HCT116 (cell line): ENCODE measurements around the gene IL18BP. TPM values are rescaled to one million over a fixed set of nuclear protein-coding genes. Genes with fewer than 3 reads are reported as not detected.
A peak's percentile ranks its signal among the peaks of the same experiment; 100 is the strongest.

Source experiments
- ATAC-seq: fragments of 200-7000 bp; cut with Tn5 transposase; 2 replicates; pipeline ENCODE4 v1.9.1; 2020; ENCODE audit warnings: mild to moderate bottlenecking, moderate library complexity
- BruUV-seq: library from RNA; stranded (reverse); fragments of 400-500 nt; replicated peaks from 2 replicates; lab custom pipeline; 2021; lab: Mats Ljungman, UMichigan
- CTCF ChIA-PET: fragments of 300-600 bp; sonication (Branson Sonifier 250); formaldehyde crosslinking; loops from one replicate; lab custom pipeline; 2021; ENCODE audit warnings: antibody characterized with exemption; lab: Charles Lee
- POLR2A ChIA-PET: fragments of 300-600, 350-600 bp; sonication (Branson Sonifier 250); formaldehyde crosslinking; loops from one replicate; lab custom pipeline; 2021; ENCODE audit warnings: antibody characterized with exemption; lab: Charles Lee
- RAD21 ChIA-PET, 2 experiments: fragments of 300-600 bp; sonication (Branson Sonifier 250); formaldehyde crosslinking; loops; one replicate each; lab custom pipeline; 2023; ENCODE audit warnings: low total read pairs in 2 of 2; ENCODE audit not compliant: uncharacterized antibody in 2 of 2, unreplicated experiment in 2 of 2, low non-redundant PET in 1 of 2; lab: Charles Lee
- DNase-seq: peaks from one replicate; pipeline ENCODE4 v3.0.0-alpha.2; 2010; ENCODE audit warnings: low read depth, low spot score
- H2AFZ ChIP-seq: fragments of 200-600 bp; shearing (Covaris generic), sonication (generic); 2 replicates; pipeline ENCODE4 v1.6.1; 2017; ENCODE audit warnings: low read depth, mixed run types, mixed read lengths, antibody characterized with exemption, low read length; ENCODE audit not compliant: poor library complexity, severe bottlenecking
- H3K27ac ChIP-seq: 2 replicates; pipeline ENCODE4 v1.5.1; 2012; ENCODE audit warnings: low read depth, low read length
- H3K27me3 ChIP-seq: fragments of 200-600 bp; sonication (generic); 2 replicates; pipeline ENCODE4 v1.6.1; 2016; ENCODE audit warnings: mixed run types, low read length, mixed read lengths; ENCODE audit not compliant: insufficient read depth
- H3K36me3 ChIP-seq, 2 experiments: fragments of 200-500 bp in 1 of 2; fragments of 200-600 bp in 1 of 2; sonication (Bioruptor generic) in 1 of 2; sonication (generic) in 1 of 2; 2 replicates each; pipeline versions ENCODE4 v1.5.1 to v1.6.1; 2014 to 2016; ENCODE audit warnings: low read length in 2 of 2, inconsistent platforms in 1 of 2, mixed read lengths in 1 of 2, mixed run types in 1 of 2; ENCODE audit not compliant: insufficient read depth in 2 of 2, control insufficient read depth in 1 of 2
- H3K4me1 ChIP-seq, 2 experiments: fragments of 200-600 bp in 1 of 2; sonication (generic) in 1 of 2; 2 replicates each; pipeline versions ENCODE4 v1.5.1 to v1.6.1; 2012 to 2017; ENCODE audit warnings: low read length in 2 of 2, inconsistent platforms in 1 of 2, mild to moderate bottlenecking in 1 of 2, mixed read lengths in 1 of 2, mixed run types in 1 of 2, moderate library complexity in 1 of 2; ENCODE audit not compliant: insufficient read depth in 2 of 2, control insufficient read depth in 1 of 2
- H3K4me2 ChIP-seq: fragments of 200-600 bp; sonication (generic); 2 replicates; pipeline ENCODE4 v1.6.1; 2017; ENCODE audit warnings: mixed run types, low read length, mixed read lengths
- H3K4me3 ChIP-seq, 2 experiments: fragments of 200-600 bp in 1 of 2; sonication (generic) in 1 of 2; replicated peaks in 1 of 2; 2 replicates each; pipeline ENCODE4 v1.5.1; 2011 to 2016; ENCODE audit warnings: low read length in 2 of 2, control low read depth in 1 of 2, low read depth in 1 of 2, mild to moderate bottlenecking in 1 of 2, mixed read lengths in 1 of 2, mixed run types in 1 of 2
- H3K79me2 ChIP-seq: fragments of 200-600 bp; sonication (generic); 2 replicates; pipeline ENCODE4 v1.6.1; 2017; ENCODE audit warnings: mild to moderate bottlenecking, mixed run types, low read length, moderate library complexity, mixed read lengths; ENCODE audit not compliant: insufficient read depth
- H3K9ac ChIP-seq: fragments of 200-600 bp; sonication (generic); 2 replicates; pipeline ENCODE4 v1.6.1; 2016; ENCODE audit warnings: low read length, mixed read lengths
- H3K9me2 ChIP-seq: fragments of 200-600 bp; sonication (generic), shearing (Covaris generic); 2 replicates; pipeline ENCODE4 v1.6.1; 2017; ENCODE audit warnings: mixed run types, mild to moderate bottlenecking, moderate library complexity; ENCODE audit not compliant: insufficient read depth
- H3K9me3 ChIP-seq, 2 experiments: fragments of 200-500 bp in 1 of 2; fragments of 200-600 bp in 1 of 2; sonication (Bioruptor generic) in 1 of 2; sonication (generic) in 1 of 2; 2 replicates each; pipeline ENCODE4 v1.6.1; 2014 to 2017; ENCODE audit warnings: low read length in 2 of 2, mixed read lengths in 2 of 2, inconsistent platforms in 1 of 2, low read depth in 1 of 2, mild to moderate bottlenecking in 1 of 2, mixed run types in 1 of 2, moderate library complexity in 1 of 2; ENCODE audit not compliant: control insufficient read depth in 1 of 2, insufficient read depth in 1 of 2
- H4K20me1 ChIP-seq: fragments of 200-600 bp; sonication (generic), shearing (Covaris generic); 2 replicates; pipeline ENCODE4 v1.6.1; 2017; ENCODE audit warnings: mixed run types, mild to moderate bottlenecking, moderate library complexity; ENCODE audit not compliant: insufficient read depth
- CEBPB ChIP-seq: IDR thresholded peaks from 2 replicates; pipeline ENCODE4 v1.6.1; 2012; ENCODE audit warnings: low read depth
- EGR1 ChIP-seq: IDR thresholded peaks from 2 replicates; pipeline ENCODE4 v1.6.1; 2012; ENCODE audit warnings: low read depth
- EZH2 ChIP-seq: fragments of 200-600 bp; sonication (generic); IDR thresholded peaks from 2 replicates; pipeline ENCODE4 v1.6.1; 2017; ENCODE audit warnings: antibody characterized with exemption, mixed run types
- EZH2phosphoT487 ChIP-seq: fragments of 200-600 bp; IDR thresholded peaks from 2 replicates; pipeline ENCODE4 v1.6.1; 2018; ENCODE audit warnings: antibody characterized with exemption, borderline replicate concordance
- JUND ChIP-seq: IDR thresholded peaks from 2 replicates; pipeline ENCODE4 v1.6.1; 2012
- POLR2A ChIP-seq: IDR thresholded peaks from 2 replicates; pipeline ENCODE4 v1.7.0; 2011; ENCODE audit warnings: borderline replicate concordance; ENCODE audit not compliant: insufficient read depth, insufficient read length; ENCODE audit errors: extremely low read depth
- POLR2AphosphoS5 ChIP-seq: IDR thresholded peaks from 2 replicates; pipeline ENCODE4 v1.6.1; 2011; ENCODE audit warnings: mild to moderate bottlenecking, low read depth, low read length, moderate library complexity
- RAD21 ChIP-seq: IDR thresholded peaks from 2 replicates; pipeline ENCODE4 v1.6.1; 2012; ENCODE audit warnings: low read depth, mild to moderate bottlenecking
- SIN3A ChIP-seq: IDR thresholded peaks from 2 replicates; pipeline ENCODE4 v1.6.1; 2012; ENCODE audit warnings: low read depth
- SRF ChIP-seq: IDR thresholded peaks from 2 replicates; pipeline ENCODE4 v1.6.1; 2012; ENCODE audit warnings: low read depth
- TCF7L2 ChIP-seq: IDR thresholded peaks from 2 replicates; pipeline ENCODE4 v1.7.0; 2011; ENCODE audit warnings: borderline replicate concordance, inconsistent platforms; ENCODE audit not compliant: insufficient read depth, insufficient read length; ENCODE audit errors: extremely low read depth
- YY1 ChIP-seq: IDR thresholded peaks from 2 replicates; pipeline ENCODE4 v1.6.1; 2011; ENCODE audit warnings: low read length, low read depth, moderate library complexity, mild to moderate bottlenecking; ENCODE audit not compliant: insufficient replicate concordance; ENCODE audit errors: extremely low read depth
- ZFX ChIP-seq: fragments of 450-650 bp; IDR thresholded peaks from 2 replicates; pipeline ENCODE4 v1.6.1; 2017
- intact Hi-C: fragments of 100-400 bp; cut with micrococcal nuclease; formaldehyde crosslinking; loops from 2 replicates; pipeline ENCODE4 v1.10.0; 2022
- total RNA-seq: library from RNA; stranded (reverse); gene quantifications from one replicate; pipeline ENCODE4 v1.2.1, GENCODE V29; 2021; ENCODE audit not compliant: unreplicated experiment
- TF ChIP-seq, protein P1 (sequence below): IDR thresholded peaks from 2 replicates; pipeline ENCODE4 v1.6.1; 2011; ENCODE audit warnings: mild to moderate bottlenecking, low read length, moderate library complexity; ENCODE audit not compliant: insufficient replicate concordance; ENCODE audit errors: extremely low read depth
- TF ChIP-seq, protein P2 (sequence below): IDR thresholded peaks from 2 replicates; pipeline ENCODE4 v1.6.1; 2012
- TF ChIP-seq, protein P3 (sequence below): IDR thresholded peaks from 2 replicates; pipeline ENCODE4 v1.6.1; 2012

The IL18BP gene
- total RNA-seq, 1 experiment from 2014 or later = 9.8 TPM

DNA sequence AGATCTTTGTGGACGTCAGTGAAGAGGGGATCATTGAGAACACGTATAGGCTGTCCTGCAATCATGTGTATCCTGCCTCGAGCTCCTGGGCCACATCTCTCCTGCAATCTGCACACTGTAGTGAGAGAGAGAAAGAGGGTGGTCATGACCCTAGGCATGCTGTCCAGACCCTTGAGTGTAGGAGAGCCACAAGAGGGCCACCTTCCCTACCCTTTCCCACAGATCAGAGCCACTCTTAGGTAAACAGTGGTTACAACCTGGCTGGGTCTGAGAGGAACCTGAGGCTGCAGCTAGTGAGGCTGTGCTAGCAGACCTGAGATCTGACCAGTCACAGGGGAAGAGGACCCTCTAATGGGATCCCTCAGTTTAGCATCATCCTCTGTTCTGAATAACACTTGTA is 3.9 kb upstream of the IL18BP start:
- no peak overlapping the region for H3K4me3 ChIP-seq
- ChIA-PET RAD21 (no interaction called here), POLR2A (no interaction called here), CTCF (no interaction called here)
- no peaks in the 10 kb centered on the region for H3K9me3 ChIP-seq
- H3K9ac ChIP-seq = no peak overlapping the region
- peaks cover 0 to 8% of the 10 kb centered on the region in 2 experiments; a peak in 2 of 4 replicates for H3K36me3 ChIP-seq
- H3K27me3 ChIP-seq = no peaks in the 10 kb centered on the region
- no peak for ATAC-seq
- no peaks in the 10 kb centered on the region for H4K20me1 ChIP-seq
- DNase-seq = no peak
- H3K4me1 ChIP-seq = no peaks in the 10 kb centered on the region
- H3K4me2 ChIP-seq = no peak overlapping the region
- H3K9me2 ChIP-seq = no peaks in the 10 kb centered on the region
- no TSS peak for BruUV-seq
- TF ChIP-seq RAD21 = peak; percentile 17; the same call in 1 of the 2 replicates
- no peak for TF ChIP-seq POLR2A
- H2AFZ ChIP-seq = no peak overlapping the region
- intact Hi-C loops = no loop called here
- H3K27ac ChIP-seq = no peak overlapping the region
- no peaks in the 10 kb centered on the region for H3K79me2 ChIP-seq

DNA sequence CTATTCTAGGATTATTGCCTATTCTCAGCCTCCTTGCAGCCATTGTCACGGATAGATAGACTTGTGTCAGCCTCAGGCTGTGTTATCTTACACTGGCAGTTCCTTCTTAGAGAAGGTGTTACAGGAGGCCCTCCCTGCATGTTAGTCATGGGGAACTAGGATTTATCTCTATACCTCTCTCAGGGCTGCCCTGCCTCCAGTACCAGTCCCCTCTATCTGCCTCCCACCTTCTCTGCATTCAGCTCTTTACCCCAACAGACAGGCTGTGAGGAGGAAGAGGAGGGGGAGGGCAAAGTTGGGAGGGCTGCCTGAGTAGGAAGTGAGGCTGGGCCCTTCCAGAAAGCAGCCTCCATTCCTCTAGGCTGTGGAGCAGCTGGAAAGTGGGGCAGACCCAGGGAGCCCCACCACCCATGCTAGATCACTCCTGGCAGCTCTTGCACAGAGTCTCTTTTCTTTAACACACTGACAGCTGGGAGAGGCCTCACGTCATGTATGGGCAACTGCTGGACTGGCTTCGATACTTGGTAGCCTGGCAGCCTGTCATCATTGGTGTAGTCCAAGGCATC is 2.9 kb upstream of the IL18BP start:
- TF ChIP-seq, protein P1, sequence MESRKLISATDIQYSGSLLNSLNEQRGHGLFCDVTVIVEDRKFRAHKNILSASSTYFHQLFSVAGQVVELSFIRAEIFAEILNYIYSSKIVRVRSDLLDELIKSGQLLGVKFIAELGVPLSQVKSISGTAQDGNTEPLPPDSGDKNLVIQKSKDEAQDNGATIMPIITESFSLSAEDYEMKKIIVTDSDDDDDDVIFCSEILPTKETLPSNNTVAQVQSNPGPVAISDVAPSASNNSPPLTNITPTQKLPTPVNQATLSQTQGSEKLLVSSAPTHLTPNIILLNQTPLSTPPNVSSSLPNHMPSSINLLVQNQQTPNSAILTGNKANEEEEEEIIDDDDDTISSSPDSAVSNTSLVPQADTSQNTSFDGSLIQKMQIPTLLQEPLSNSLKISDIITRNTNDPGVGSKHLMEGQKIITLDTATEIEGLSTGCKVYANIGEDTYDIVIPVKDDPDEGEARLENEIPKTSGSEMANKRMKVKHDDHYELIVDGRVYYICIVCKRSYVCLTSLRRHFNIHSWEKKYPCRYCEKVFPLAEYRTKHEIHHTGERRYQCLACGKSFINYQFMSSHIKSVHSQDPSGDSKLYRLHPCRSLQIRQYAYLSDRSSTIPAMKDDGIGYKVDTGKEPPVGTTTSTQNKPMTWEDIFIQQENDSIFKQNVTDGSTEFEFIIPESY = no peak
- no peak for TF ChIP-seq JUND
- TF ChIP-seq TCF7L2 = no peak
- TF ChIP-seq SRF = no peak
- no peak for TF ChIP-seq EZH2
- no peak for TF ChIP-seq YY1
- TF ChIP-seq SIN3A = no peak
- no peak for TF ChIP-seq EZH2phosphoT487
- no peak for TF ChIP-seq POLR2AphosphoS5
- TF ChIP-seq, protein P2, sequence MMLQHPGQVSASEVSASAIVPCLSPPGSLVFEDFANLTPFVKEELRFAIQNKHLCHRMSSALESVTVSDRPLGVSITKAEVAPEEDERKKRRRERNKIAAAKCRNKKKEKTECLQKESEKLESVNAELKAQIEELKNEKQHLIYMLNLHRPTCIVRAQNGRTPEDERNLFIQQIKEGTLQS = no peak
- no peak for TF ChIP-seq CEBPB
- TF ChIP-seq EGR1 = no peak
- TF ChIP-seq, protein P3, sequence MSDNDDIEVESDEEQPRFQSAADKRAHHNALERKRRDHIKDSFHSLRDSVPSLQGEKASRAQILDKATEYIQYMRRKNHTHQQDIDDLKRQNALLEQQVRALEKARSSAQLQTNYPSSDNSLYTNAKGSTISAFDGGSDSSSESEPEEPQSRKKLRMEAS = no peak
- no peak for TF ChIP-seq ZFX
- TF ChIP-seq, all 23 proteins: peak for 0
- POLR2A ChIA-PET = no interaction called here
- CTCF ChIA-PET = no interaction called here

More for the DNA sequence above, 2.9 kb upstream of the IL18BP start:
- Histone ChIP-seq H3K4me3 (no peak overlapping the region), H3K36me3 (peaks cover 0 to 8% of the 10 kb centered on the region in 2 experiments; a peak in 2 of 4 replicates), H3K79me2 (no peaks in the 10 kb centered on the region), H3K27ac (no peak overlapping the region), H3K9me3 (no peaks in the 10 kb centered on the region), H3K9ac (no peak overlapping the region), H3K9me2 (no peaks in the 10 kb centered on the region), H3K27me3 (no peaks in the 10 kb centered on the region), H3K4me1 (no peaks in the 10 kb centered on the region), H4K20me1 (no peaks in the 10 kb centered on the region), H2AFZ (no peak overlapping the region), H3K4me2 (no peak overlapping the region)
- intact Hi-C loops = no loop called here
- no TSS peak for BruUV-seq
- ATAC-seq = no peak
- DNase-seq = no peak
- RAD21 ChIA-PET = interaction anchor here in 1 of 2 experiments (0.7 kb wide), 1 partner anchor 435 kb away, joined by 3 read pairs; no protein-coding TSS in a partner anchor
